T1000 (cell line): ENCODE results near the gene ANXA4.
A peak's percentile ranks its signal among the peaks of the same experiment; 100 is the strongest.
"Not testable (repeated sequence)": the region's sequence is repeated elsewhere in the genome, so short reads cannot be mapped to it uniquely, and the experiment has no call there.

Source experiments
- DNase-seq: peaks from one replicate; lab custom pipeline; 2025; ENCODE audit warnings: mixed read lengths; lab: John Stamatoyannopoulos, UW

Gene ANXA4

DNA sequence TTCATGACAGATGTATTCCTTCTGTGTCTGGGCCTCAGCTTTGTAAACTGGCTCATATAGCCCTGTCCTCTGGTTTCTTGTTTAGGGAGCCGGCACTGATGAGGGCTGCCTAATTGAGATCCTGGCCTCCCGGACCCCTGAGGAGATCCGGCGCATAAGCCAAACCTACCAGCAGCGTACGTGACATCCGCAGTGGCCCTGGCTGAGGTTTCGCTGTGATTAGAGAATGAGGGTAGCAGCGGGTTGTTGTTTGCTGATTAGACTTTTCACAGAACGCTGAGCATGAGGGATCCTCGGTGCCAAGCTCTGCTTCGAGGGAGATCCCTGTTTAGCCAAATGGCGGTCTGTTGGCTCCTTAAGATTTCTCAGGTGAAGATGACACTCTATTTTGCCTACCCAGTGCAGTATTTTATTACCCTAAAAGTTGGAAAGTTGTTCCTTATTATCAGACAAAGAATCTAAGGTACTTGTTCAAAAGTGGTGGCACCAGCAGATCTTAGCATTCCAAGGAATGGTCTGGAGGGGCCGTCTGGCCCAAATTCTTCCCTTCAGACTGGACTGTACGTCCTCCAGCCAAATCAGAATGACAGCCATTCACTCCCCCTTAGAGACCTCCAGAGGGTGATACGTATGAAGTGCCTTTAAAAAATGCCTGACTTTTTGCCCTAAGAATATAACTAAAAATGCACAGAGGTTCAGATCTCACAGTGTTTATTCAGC is 66.0 kb downstream of the ANXA4 start:
- no peak for DNase-seq

DNA sequence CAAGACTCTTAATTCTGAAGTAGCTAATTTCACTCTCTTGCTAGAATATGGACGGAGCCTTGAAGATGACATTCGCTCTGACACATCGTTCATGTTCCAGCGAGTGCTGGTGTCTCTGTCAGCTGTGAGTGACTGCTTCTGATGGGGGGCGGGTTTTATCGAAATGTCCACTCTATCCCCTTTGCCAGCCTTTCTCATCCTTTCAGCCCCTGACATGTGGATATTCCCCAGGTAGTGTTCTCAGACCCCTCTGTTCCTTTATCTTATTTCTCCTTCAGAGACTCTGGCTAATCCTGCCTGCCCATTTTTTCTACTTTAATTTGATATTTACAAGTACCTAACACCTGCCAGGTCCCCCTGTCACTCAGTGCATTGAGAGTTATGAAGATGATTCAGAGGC is 68.6 kb downstream of the ANXA4 start:
- DNase-seq = no peak

DNA sequence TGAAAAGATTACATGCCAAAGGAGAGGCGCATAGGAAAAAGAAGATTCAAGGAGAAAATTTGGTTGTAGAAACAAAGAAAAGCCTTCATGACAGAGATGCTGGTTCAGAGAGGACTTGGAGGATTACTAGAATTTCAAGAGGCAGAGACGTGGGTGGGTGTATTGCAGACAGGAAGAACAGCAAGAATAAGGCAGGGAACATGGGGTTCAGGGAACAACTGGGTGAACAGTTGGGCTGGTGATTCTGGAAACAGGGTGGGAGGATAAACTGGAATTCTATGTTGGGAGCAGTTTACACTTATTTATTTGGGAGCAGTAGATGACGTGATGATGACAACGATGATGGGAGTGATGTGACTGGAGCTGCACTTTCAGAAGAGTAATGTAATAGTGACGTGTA is 69.1 kb downstream of the ANXA4 start:
- no peak for DNase-seq

DNA sequence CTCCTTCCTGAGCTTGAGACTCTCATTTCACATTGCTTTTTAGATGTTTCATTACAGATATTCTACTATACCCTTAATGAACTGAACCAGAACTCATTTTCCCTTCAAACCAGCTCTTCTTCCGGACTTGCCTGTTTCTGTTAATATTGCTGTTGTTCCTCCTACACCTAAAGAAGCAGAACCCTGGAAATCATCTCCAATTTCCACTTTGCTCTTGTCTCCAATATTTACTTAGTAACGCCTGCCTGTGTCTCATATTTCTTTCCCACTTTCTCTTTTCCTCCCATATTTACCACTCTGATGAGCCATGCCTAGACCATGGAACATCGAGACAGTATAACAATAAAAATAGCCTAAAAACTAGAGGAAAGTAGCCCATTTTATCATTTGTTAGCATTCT is 69.7 kb downstream of the ANXA4 start:
- DNase-seq = no peak

DNA sequence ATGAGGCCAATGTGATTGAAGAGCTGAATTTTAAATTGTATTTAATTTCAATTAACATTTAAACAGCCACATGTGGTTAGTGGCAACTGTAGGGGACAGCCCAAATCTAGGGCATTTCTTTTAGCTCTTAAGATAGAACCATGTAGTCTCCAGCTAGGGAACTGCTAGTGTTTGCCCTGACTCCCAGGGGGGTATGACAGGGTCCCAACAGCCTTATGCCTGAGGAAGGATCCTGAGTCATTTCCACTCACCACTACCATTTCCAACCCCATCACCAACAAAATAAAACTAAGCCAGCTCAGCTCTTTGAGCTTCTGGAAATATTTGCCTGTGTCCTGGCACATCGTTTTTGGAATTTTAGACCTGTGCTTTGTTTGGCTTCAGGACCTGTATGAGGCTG is 73.8 kb downstream of the ANXA4 start:
- DNase-seq = no peak

DNA sequence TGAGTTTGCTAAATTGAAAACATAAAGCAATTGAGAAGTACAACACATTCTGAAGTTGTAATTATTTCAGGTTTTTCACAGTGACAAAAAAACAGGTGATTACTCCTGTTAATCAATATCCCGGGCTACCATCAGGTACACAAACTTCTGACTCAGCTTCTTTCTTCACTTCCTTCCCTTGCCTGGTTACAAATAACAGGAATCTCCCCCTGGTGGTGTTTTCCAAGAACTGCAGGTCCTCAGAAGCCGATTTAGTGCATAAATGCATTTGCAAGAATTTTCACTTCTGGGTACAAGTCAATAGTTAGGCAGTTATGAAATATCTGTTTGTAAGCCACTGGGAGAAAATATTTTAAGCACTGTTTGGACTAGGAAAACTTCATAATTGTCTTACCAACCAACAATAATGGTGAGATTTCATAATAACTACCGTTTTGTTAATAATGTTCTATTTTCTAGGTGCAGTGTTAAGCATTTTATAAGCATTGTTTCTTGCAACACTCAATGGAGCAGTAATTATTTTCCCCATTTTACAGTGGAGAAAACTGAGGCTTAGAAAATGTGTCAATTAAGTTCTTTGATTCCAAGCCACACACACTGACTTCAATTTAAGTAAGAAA is 75.1 kb downstream of the ANXA4 start:
- peak; percentile 18 for DNase-seq

DNA sequence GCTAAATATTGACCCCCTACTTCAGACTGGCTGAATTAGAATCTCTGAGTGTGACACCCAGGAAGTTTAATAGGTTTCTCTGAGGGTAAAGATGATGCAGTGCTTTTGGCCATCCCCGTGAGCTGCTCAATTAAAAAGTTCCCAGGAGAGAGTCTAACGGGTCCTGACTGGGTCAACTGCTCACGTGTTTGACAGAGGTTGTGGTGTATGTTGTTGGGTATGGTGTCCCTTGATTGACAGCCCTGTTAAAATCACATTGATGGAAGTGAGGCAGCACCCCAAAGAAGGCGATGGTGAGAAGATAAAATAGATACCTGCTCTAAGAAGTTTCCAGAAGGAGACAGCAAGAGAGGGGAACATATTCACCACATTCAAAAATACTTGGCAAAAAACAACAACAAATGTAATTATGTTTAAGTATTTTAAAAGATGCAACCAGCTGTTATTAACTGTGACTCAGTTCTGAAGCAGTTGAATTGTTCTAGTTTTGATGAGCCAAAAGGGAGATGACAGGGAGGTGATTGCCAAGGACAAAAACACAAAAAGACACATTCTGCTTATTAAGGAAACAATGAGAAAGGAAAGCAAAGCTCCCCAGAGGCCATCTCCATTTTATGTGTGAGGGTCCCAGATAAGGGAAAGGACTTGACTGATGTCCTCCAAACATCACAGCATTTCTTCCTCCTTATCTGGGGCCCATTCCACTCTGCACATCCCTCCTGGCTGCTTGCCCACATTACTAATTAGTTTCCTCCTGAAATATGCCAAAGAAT is 76.0 kb downstream of the ANXA4 start:
- no peak for DNase-seq

DNA sequence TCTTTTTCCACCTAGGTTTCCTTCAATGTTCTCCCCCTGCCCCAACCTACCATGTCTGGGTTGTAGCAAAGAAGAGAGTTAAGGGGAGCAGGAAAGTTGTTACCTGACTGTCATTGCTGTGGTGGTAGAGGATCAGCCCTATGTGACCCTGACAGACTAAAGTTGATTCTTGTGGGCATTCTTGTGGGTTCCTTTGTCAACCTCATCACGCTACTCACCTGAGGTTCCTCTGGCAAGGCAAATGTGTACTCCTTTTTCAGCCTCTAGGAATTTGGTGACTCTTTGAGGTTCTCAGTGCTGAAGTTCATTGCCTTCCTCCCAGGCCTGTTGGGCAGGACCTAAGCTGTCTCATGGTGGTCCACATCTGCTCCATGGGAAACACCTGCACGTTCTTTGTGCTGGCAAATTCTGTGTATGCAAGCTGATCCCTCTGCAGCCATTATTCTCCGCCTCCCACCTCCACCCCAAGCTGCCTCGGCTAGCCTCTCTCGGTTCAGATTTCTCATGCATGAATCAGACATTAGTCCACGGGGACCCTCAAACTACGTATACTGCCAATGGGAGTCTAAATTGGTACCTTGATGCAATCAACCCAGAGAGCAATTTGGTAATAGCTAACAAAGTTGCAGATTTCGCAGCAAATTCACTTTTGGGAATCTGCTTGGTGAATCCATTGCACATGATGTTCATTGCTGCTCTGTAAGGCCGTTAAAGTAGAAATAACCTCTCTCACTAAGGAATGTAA is 86.0 kb downstream of the ANXA4 start:
- no peak for DNase-seq

DNA sequence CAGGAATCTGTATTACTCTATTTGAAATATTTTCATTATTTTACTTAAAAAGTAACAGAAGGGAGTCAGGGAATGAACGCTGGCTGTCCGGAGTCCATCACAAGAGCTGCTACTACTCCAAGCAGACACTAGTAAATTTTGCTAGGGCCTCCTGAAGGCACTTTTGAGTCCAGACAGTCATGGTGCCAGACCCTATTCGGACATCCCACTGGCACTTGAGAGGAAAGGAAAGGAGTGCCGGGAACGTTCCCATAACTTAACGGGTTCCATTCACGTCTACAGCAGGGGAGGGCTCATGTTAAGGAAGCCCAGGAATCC is 87.0 kb downstream of the ANXA4 start:
- no peak for DNase-seq

DNA sequence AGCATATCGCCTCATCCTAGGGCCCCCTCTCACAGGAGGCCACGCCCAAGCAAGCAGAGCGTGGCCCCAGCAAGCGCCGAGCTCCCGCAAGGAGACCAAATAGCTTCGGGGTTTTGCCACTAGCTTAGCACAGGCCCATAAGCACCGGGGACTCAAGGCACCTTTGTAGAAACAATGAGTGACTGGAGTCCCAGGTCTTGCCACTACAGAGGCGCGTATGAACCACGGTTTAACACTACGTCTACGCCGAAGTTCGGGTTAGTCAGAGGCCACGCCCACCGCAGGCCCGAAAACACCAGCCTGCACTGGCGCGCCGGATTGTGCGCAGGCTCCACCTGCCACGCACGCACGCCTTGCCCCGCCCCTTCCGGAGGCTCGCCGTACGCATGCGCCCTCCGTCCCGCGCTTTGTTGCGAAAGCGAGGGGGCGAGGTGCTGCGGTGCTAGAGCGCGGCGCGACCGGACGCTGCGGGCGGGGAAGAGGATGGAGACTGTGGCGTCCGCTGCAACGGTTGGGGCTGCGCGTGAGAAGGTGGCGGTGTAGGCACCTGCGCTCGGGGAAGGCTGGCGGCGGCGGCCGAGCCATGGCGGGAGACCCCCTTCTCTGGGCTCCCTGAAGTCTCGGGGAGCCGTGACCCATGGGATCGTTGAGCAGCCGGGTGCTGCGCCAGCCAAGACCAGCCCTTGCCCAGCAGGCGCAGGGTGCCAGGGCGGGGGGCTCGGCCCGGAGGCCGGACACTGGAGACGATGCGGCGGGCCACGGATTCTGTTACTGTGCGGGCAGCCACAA is 87.5 kb downstream of the ANXA4 start, which contains the start of gene GMCL1:
Gene GMCL1 (plus strand): TSS at position 405 of the 789 bp plus-strand sequence. CDS start 233 bp downstream, at position 638.
- DNase-seq = peak; percentile 94

DNA sequence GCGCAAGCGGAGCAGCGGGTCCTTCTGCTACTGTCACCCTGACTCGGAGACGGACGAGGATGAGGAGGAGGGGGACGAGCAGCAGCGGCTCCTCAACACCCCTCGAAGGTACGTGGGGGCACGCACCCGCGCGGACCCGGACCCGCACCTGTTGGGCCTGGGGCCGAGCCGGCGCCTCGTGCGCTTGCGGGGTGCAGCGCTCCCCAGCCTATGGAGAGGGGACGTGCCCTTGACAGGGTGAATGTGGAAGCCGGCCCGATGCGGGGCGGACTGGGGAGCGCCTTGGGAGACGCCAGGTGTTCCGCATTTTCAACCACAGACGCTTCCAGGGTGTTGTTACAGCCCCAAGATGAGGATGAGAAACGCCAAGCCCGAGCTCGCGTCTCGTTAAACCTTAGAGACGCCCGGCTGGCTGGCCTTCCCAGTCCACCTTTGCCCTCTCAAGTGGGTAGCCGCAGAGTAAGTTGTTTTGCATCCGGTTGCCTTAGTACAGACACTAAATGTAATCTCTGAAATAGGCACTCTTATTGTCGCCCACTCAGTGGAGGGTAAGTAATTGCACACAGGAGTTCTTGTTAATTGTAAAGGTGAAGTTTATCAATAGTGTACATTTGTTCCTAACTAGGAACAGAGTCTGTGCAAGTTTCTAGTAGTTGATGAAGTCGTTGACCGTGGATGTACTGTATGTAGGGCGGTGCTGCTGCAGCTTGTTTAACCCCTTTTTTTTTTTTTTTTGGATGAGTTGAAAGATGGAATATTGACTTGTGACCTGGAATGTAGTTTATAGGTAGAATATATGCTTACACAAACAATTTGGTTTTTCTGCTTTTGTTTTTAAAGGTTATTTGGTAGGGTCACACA is 88.3 kb downstream of the ANXA4 start:
- no peak for DNase-seq

DNA sequence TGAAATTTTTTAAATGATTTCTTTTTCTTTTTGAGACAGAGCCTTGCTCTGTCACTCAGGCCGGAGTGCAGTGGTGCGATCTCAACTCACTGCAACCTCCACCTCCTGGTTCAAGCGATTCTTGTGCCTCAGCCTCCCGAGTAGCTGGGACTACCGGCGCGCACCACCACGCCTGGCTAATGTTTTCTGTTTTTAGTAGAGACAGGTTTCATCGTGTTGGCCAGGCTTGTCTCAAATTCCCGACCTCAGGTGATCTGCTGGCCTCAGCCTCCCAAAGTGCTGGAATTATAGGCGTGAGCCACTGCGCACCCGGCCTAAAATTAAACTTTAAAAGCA is 88.9 kb downstream of the ANXA4 start:
- DNase-seq = not testable (repeated sequence)

DNA sequence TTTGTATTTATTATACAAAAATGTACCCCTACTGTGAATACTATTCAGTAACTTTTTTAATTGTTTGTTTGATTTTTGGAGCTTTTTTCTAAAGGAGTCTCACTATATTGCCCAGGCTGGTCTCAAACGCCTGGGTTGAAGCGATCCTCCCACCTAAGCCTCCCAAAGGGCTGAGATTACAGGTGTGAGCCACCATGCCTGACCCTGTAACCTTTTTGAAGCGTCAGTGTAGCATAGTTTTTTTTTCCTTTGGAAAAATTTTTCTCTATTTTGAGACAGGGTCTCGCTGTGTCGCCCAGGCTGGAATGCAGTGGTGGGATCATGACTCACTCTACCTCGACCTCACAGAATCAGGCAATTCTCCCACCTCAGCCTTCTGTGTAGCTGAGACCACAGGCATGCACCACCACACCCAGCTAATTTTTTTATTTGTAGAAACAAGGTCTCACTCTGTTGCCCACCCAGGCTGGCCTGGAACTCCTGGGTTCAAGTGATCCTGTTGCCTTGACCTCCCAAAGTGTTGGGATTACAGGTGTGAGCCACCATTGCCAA is 89.5 kb downstream of the ANXA4 start:
- DNase-seq = no peak

DNA sequence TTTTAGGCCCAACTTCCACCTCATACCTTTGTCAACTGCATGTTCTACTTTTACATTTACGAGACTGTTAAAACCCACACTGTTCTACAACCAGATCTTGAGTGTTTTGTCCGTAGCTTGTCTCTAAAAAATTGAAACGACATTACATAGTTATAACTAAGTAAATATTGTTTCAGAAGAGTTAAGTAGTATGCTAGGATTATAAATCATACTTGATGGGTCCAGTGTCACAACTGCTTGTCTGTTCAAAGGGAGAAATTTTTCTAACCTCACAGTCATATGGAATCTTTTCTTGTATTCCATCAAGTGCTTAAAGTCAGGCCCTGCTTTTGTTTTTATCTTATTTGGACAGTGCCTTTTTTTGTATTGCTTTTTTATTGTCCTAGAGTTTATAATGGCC is 91.8 kb downstream of the ANXA4 start:
- DNase-seq = no peak

DNA sequence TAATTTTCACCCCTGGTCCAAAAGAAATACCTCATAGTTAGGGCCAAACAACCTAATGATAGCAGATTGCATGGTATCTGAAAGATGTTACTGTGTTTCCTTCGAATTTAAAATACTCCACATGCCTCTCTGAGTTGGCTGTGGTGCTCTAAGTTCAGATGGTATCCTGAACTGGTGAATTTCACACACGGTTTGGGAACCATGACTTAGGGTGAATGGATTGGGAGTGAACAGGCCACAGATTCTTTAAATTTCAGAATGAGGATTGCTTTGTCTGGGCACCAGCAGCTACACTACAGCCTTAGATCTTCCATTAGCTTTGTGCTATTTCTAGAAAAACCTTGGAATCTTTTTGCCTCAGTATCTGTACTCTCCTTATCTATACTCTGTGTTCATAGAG is 93.7 kb downstream of the ANXA4 start:
- DNase-seq = no peak

DNA sequence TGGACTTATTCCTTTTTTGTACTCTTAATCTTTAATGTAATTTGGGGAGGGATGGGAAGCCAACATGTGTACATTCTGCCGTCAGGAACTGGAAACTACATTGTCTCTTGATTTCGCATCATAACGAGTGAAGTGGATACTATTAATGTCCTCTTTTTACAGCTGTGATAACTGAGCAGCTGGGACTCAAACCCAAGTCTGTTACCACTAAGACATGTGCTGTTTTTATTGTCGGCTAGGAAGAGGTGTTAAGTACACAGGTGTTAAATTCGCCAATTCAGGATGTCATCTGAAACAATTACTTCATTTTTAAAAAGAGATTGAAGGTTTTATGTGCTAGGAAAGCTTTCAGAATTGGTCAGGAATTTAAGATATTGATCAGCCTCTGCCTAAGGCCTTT is 94.4 kb downstream of the ANXA4 start:
- no peak for DNase-seq

DNA sequence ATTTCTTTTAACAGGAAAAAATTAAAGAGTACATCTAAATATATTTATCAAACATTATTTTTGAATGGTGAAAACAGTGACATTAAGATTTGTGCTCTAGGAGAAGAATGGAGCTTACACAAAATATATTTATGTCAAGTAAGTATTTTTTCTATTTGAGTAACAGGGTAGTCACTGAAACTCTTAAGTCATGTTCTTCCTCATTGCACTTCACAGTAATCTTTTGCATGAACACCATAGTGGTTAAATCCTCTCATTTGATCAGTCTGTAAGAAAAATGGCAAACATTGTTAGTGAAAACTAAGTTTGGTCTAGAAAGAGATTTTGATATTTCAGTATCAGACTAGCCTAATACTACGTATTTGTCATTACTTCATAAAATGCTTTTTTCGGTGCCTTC is 95.6 kb downstream of the ANXA4 start:
- no peak for DNase-seq

DNA sequence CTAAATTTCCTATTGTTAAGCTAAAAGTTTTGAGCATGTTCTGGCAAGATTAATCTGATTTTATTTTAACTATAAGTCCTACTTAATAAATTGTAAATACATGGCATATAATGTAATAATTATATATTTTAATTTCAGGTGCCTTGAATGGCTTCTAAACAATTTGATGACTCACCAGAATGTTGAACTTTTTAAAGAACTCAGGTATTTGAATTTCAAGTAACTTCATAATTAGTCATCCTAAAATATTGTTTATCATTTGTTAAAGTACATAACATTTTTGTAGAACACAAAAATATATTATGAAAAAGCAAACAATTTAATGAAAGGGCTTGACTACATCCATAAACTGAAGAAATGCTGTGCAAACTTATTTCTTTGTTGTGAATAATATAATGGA is 102.1 kb downstream of the ANXA4 start:
- DNase-seq = no peak

DNA sequence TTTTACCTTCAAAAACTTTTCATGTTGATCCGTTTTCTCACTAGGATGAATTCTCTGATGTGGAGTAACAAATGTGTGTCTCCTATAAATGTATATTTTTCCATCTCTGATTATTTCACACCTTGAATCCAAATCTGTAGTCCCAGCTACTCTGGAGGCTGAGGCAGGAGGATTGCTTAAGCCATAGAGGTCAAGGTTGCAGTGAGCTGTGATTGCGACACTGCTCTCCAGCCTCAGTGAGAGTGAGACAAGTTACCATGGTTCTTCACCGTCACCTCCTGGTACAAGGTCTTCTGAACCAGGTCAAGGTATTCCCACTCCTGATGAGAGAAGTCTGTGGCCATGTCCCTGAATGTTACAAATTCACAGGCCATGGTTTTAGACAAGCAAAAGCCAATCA is 102.6 kb downstream of the ANXA4 start:
- DNase-seq = no peak

DNA sequence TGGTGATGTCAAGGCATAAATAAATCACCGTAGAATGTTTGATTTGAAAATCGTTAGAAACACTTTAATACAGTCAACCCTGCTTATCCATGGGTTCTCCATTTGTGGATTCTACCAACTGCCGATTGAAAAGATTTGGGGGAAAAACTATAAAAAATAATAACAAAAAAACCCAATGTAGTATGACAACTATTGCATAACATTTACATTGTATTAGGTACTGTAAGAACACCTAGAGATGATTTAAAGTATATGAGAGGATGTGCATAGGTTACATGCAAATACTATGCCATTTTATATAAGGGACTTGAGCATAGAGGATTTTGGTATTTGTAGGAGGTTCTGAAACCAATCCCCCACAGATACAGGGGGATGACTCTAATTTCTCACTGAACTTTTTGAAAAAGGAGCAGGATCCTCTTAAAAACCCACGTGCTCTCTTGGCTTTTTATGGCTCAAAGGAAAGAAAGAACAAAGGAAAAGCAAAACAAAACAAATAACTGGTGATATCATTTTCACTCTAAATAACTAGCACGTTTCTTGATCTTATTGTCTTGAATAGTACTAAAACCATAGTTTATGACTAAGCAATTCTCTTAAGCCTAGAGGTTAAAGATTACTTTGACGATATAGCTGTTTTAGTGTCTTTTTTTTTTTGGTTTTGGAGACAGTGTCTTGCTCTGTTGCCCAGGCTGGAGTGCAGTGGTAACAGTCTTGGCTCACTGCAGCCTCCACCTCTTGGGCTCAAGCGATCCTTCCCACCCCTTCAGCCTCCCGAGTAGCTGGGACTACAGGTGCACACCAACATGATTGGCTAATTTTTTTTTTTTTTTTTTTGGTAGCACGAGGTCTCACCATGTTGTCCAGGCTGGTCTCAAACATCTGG is 104.5 kb downstream of the ANXA4 start:
- DNase-seq = no peak
